B cell (primary cell): Measurements from ENCODE around the gene ST6GAL1. TPM values are rescaled to one million over a fixed set of nuclear protein-coding genes. Genes with fewer than 3 reads are reported as not detected.

ENCODE experiments used
- ATAC-seq: fragments of 200-7000 bp; cut with Tn5 transposase; one replicate; pipeline ENCODE4 v1.10.0; 2021; ENCODE audit warnings: low read depth, mild to moderate bottlenecking, moderate number of reproducible peaks, moderate library complexity
- CTCF ChIA-PET: fragments of 350-600 bp; sonication (Branson Sonifier 250); formaldehyde crosslinking; loops from one replicate; lab custom pipeline; 2021; ENCODE audit warnings: antibody characterized with exemption, inconsistent platforms; lab: Charles Lee
- POLR2A ChIA-PET: fragments of 350-600 bp; sonication (Branson Sonifier 250); formaldehyde crosslinking; loops from one replicate; lab custom pipeline; 2021; ENCODE audit warnings: antibody characterized with exemption; lab: Charles Lee
- DNase-seq: peaks from one replicate; pipeline ENCODE4 v3.0.0; 2013
- H2AFZ ChIP-seq: 2 replicates; pipeline ENCODE4 v1.6.1; 2012; ENCODE audit warnings: mild to moderate bottlenecking, low read depth, low read length; ENCODE audit not compliant: insufficient read depth, poor library complexity, severe bottlenecking
- H3K27ac ChIP-seq, 2 donors: 1 replicate in 1 of 2; 2 replicates in 1 of 2; pipeline ENCODE4 v1.5.1; 2012 to 2013; ENCODE audit warnings: low read length in 2 of 2, mild to moderate bottlenecking in 2 of 2, moderate library complexity in 1 of 2
- H3K27me3 ChIP-seq, 4 experiments: fragments of 200-600 bp in 1 of 4; sonication (generic) in 1 of 4; replicated peaks in 1 of 4; 1 replicate in 2 of 4; 2 replicates in 2 of 4; pipeline versions ENCODE4 v1.6.1 to v1.7.0; 2013 to 2016; ENCODE audit warnings: low read length in 3 of 4, mild to moderate bottlenecking in 2 of 4, mixed read lengths in 1 of 4, moderate library complexity in 1 of 4; ENCODE audit not compliant: insufficient read depth in 4 of 4, control insufficient read depth in 3 of 4; ENCODE audit errors: control extremely low read depth in 1 of 4
- H3K36me3 ChIP-seq, 2 experiments: replicated peaks in 1 of 2; 1 replicate in 1 of 2; 2 replicates in 1 of 2; pipeline versions ENCODE4 v1.6.1 to v1.7.1; 2013; ENCODE audit warnings: low read length in 1 of 2; ENCODE audit not compliant: insufficient read depth in 2 of 2, control insufficient read depth in 1 of 2; ENCODE audit errors: control extremely low read depth in 1 of 2, extremely low read depth in 1 of 2
- H3K4me1 ChIP-seq, 2 donors: fragments of 200-600 bp in 1 of 2; sonication (generic) in 1 of 2; 1 replicate in 1 of 2; 2 replicates in 1 of 2; pipeline versions ENCODE4 v1.5.1 to v1.6.1; 2013 to 2017; ENCODE audit warnings: low read length in 2 of 2; ENCODE audit not compliant: control insufficient read depth in 2 of 2, insufficient read depth in 2 of 2
- H3K4me2 ChIP-seq: replicated peaks from 2 replicates; pipeline ENCODE3; 2012; ENCODE audit warnings: mild to moderate bottlenecking, low read depth, low read length; ENCODE audit not compliant: poor library complexity, severe bottlenecking
- H3K4me3 ChIP-seq, 5 experiments: fragments of 200-600 bp in 1 of 5; sonication (generic) in 1 of 5; 1 replicate in 3 of 5; 2 replicates in 2 of 5; pipeline versions ENCODE4 v1.5.1 to v1.7.0; 2011 to 2016; ENCODE audit warnings: low read length in 4 of 5, mild to moderate bottlenecking in 4 of 5, low read depth in 2 of 5, control low read depth in 1 of 5, moderate library complexity in 1 of 5; ENCODE audit not compliant: insufficient read depth in 1 of 5; ENCODE audit errors: control extremely low read depth in 1 of 5, extremely low read depth in 1 of 5
- H3K79me2 ChIP-seq: fragments of 200-600 bp; sonication (generic); one replicate; pipeline ENCODE4 v1.6.0; 2016; ENCODE audit warnings: low read length; ENCODE audit not compliant: control insufficient read depth, insufficient read depth
- H3K9ac ChIP-seq: fragments of 200-600 bp; sonication (generic); 2 replicates; pipeline ENCODE4 v1.6.1; 2017; ENCODE audit warnings: mild to moderate bottlenecking, low read length, moderate library complexity
- H3K9me3 ChIP-seq, 3 donors: one replicate each; pipeline versions ENCODE4 v1.6.1 to v1.7.1; 2013; ENCODE audit warnings: low read length in 2 of 3; ENCODE audit not compliant: control insufficient read depth in 2 of 3, insufficient read depth in 1 of 3; ENCODE audit errors: control extremely low read depth in 1 of 3
- H4K20me1 ChIP-seq: 2 replicates; pipeline ENCODE4 v1.6.0; 2012; ENCODE audit warnings: mild to moderate bottlenecking, low read length; ENCODE audit not compliant: insufficient read depth, control insufficient read depth, poor library complexity, severe bottlenecking
- H3K27ac Mint-ChIP-seq: one replicate; pipeline ENCODE4 v1.8.0; 2021; ENCODE audit warnings: mixed read lengths
- H3K27me3 Mint-ChIP-seq: one replicate; pipeline ENCODE4 v1.8.0; 2021; ENCODE audit warnings: mixed read lengths
- H3K4me1 Mint-ChIP-seq: one replicate; pipeline ENCODE4 v1.8.0; 2021; ENCODE audit warnings: mixed read lengths
- H3K4me3 Mint-ChIP-seq: one replicate; pipeline ENCODE4 v1.8.0; 2021; ENCODE audit warnings: mixed read lengths
- H3K9me3 Mint-ChIP-seq: one replicate; pipeline ENCODE4 v1.8.0; 2022; ENCODE audit warnings: mixed read lengths; ENCODE audit not compliant: insufficient read depth
- CTCF ChIP-seq: fragments of 200-600 bp; IDR thresholded peaks from one replicate; pipeline ENCODE4 v1.8.0; 2022; ENCODE audit warnings: antibody characterized with exemption, mild to moderate bottlenecking
- EZH2 ChIP-seq: IDR thresholded peaks from 2 replicates; pipeline ENCODE4 v1.6.1; 2012; ENCODE audit warnings: borderline replicate concordance, low read depth, mild to moderate bottlenecking, moderate library complexity, low read length; ENCODE audit not compliant: insufficient read depth, poor library complexity, severe bottlenecking
- WGBS: methylation state at CpG from one replicate; pipeline ENCODE4 v1.1.5; 2013; ENCODE audit warnings: missing lambda C conversion rate; ENCODE audit not compliant: insufficient coverage; 5-methylcytosine and 5-hydroxymethylcytosine counted together
- intact Hi-C: fragments of 100-400 bp; cut with micrococcal nuclease; formaldehyde crosslinking; loops from one replicate; pipeline ENCODE4 v1.10.0; 2022
- polyA plus RNA-seq: library from polyadenylated mRNA; depleted of rRNA; stranded (reverse); fragments of >200 nt; gene quantifications from 2 replicates; pipeline ENCODE4 v1.2.3, GENCODE V29; 2012
- total RNA-seq, 2 donors: library from RNA; stranded (reverse); fragments of 120-200 nt in 1 of 2; gene quantifications; 1 replicate in 1 of 2; 2 replicates in 1 of 2; pipeline versions ENCODE4 v1.2.3 to v1.2.4, GENCODE V29; 2013 to 2022

The ST6GAL1 gene
- total and polyA plus RNA-seq, 2 donors (not counting 1 experiment from before 2014, with no cell fraction given) = 174 to 563 TPM

DNA sequence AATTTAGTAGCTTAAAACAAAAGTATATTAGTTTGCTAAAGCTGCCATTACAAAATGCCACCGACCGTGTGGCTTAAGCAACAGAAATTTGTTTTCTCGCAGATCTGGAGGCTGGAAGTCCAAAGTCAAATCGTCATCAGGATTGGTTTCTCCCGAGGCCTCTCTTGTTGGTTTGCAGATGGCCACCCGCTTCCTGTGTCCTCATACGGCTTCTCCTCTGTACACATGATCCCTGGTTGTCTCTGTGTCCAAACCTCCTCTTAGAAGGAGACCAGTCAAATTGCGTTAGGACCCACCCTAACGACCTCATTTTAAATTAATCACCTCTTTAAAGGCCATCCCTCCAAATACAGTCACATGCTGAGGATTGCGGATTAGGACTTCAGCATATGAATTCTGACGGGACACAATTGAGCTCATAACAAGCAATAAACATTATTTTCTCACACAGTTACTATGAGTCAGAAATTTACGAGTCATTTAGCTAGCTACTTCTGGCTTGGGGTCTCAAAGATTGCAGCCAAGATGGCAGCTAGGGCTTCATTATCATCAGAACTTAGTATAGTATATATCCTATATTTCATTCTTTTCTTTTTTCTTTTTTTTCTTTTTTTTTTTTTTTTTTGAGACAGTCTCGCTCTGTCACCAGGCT lies 150.6 kb downstream of the ST6GAL1 start:
- peaks cover 0 to 5% (median 0%) of the 10 kb centered on the region in 3 donors for H3K9me3 ChIP-seq
- no peak overlapping the region for H3K4me3 ChIP-seq
- H3K4me1 ChIP-seq = no peaks in the 10 kb centered on the region
- intact Hi-C loops = no loop called here
- Mint-ChIP-seq H3K27ac (peak overlapping the region; percentile 42), H3K4me3 (no peak overlapping the region), H3K4me1 (peaks cover 9% of the 10 kb centered on the region), H3K27me3 (no peaks in the 10 kb centered on the region), H3K9me3 (no peaks in the 10 kb centered on the region)
- POLR2A ChIA-PET = interaction anchor here (0.7 kb wide), 1 partner anchor 60 kb away, joined by 3 read pairs; no protein-coding TSS in a partner anchor
- TF ChIP-seq EZH2 (no peak), CTCF (no peak)
- peaks cover 18% of the 10 kb centered on the region for H4K20me1 ChIP-seq
- no peak for ATAC-seq
- no peak overlapping the region for H2AFZ ChIP-seq
- H3K4me2 ChIP-seq = no peak overlapping the region
- no peaks in the 10 kb centered on the region for H3K79me2 ChIP-seq
- peak overlapping the region in 1 of 2 donors; percentile 25 for H3K27ac ChIP-seq
- H3K27me3 ChIP-seq = no peaks in the 10 kb centered on the region
- H3K36me3 ChIP-seq = peaks cover 0 to 35% of the 10 kb centered on the region in 2 experiments
- no peak for DNase-seq
- CTCF ChIA-PET = interaction anchor here (0.6 to 1.0 kb wide), 4 partner anchors 12 to 854 kb away, joined by 3 read pairs; no protein-coding TSS in a partner anchor
- WGBS = 90% methylated on average over 11 of the region's 13 CpGs
- no peak overlapping the region for H3K9ac ChIP-seq

DNA sequence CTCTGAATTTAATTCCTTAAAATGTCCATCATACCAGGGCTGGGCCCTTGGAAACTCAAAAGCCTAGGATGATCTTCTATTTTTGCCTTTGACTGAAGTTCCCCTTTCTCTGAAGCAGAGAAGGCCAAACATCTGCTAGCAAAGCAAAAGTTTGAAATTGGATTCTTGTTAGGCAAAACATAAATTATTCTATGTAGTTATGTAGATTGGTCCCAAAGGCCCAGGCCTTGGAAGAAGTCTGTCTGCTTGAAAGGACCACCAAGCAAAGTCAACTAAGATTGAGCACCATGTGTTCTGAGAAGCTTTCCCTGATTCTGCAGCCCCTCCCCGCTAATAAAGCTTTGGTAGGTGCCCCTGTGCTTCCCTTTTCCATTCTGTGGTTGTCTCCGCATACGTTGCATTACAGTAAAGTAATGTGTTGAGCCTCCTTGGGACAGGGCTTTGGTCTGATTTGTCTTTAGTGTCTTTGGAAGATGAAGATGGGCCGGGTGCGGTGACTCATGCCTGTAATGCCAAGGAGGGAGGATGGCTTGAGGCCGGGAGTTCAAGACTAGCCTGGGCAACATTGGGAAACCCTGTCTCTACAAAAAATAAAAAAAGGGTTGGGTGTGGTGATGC lies 152.5 kb downstream of the ST6GAL1 start:
- Histone ChIP-seq H3K27ac (peak overlapping the region in 1 of 2 donors; percentile 30), H2AFZ (no peak overlapping the region), H3K27me3 (no peaks in the 10 kb centered on the region), H3K4me1 (no peaks in the 10 kb centered on the region), H3K4me2 (no peak overlapping the region), H3K36me3 (peaks cover 0 to 16% of the 10 kb centered on the region in 2 experiments), H3K9ac (no peak overlapping the region), H3K4me3 (no peak overlapping the region), H3K79me2 (no peaks in the 10 kb centered on the region), H3K9me3 (peaks cover 4 to 12% (median 7%) of the 10 kb centered on the region in 3 donors), H4K20me1 (peaks cover 5% of the 10 kb centered on the region)
- no peaks in the 10 kb centered on the region for H3K27me3 Mint-ChIP-seq
- no peak for TF ChIP-seq CTCF
- TF ChIP-seq EZH2 = no peak
- 85% methylated on average over 5 of the region's 6 CpGs for WGBS
- H3K9me3 Mint-ChIP-seq = peaks cover 5% of the 10 kb centered on the region
- peaks cover 9% of the 10 kb centered on the region for H3K4me1 Mint-ChIP-seq
- DNase-seq = no peak
- intact Hi-C loops = no loop called here
- no peak for ATAC-seq
- H3K27ac Mint-ChIP-seq = peak overlapping the region; percentile 37
- POLR2A ChIA-PET = interaction anchor here (0.6 to 0.7 kb wide), 3 partner anchors 10 to 31 kb away, joined by 3 to 5 read pairs (median 3); no protein-coding TSS in a partner anchor
- no peak overlapping the region for H3K4me3 Mint-ChIP-seq
- CTCF ChIA-PET = interaction anchor here (0.6 to 2.3 kb wide), 3 partner anchors 30 to 489 kb away, joined by 3 to 8 read pairs (median 4); no protein-coding TSS in a partner anchor
